Daoy (cell line): ENCODE measurements around the gene CCDC9. TPM values are rescaled to one million over a fixed set of nuclear protein-coding genes. Genes with fewer than 3 reads are reported as not detected.

Experiments
- DNase-seq: peaks from one replicate; pipeline ENCODE4 v3.0.0-alpha.2; 2015; ENCODE audit warnings: low read depth
- total RNA-seq: library from RNA; depleted of rRNA; stranded (reverse); fragments of >200 nt; shearing (Covaris generic); gene quantifications from 2 replicates; pipeline ENCODE4 v1.2.3, GENCODE V29; 2014; rRNA removed

The CCDC9 gene
- total RNA-seq, result 8.0 and 8.6 TPM in 2 replicates

- DNase-seq, result peak; percentile 97
Observed at GRCh38 chr19:47255879-47256692, at the start of gene CCDC9. Gene CCDC9 (plus strand): TSS chr19:47256525. CDS start chr19:47258401, 1,876 bp downstream.

GRCh38 chr19:47209319-47210179 is 46.8 kb upstream of the CCDC9 start:
- DNase-seq, result no peak

- DNase-seq, result no peak
Observed at GRCh38 chr19:47210180-47210490, 46.2 kb upstream of the CCDC9 start.

- DNase-seq, result peak; percentile 69
Observed at GRCh38 chr19:47210689-47211316, 45.5 kb upstream of the CCDC9 start.

- no peak for DNase-seq
Observed at GRCh38 chr19:47215581-47215980, 40.7 kb upstream of the CCDC9 start.

- no peak for DNase-seq
Observed at GRCh38 chr19:47221080-47221841, 35.1 kb upstream of the CCDC9 start.

- no peak for DNase-seq
Observed at GRCh38 chr19:47221890-47222289, 34.4 kb upstream of the CCDC9 start.

GRCh38 chr19:47225746-47226425 is 30.4 kb upstream of the CCDC9 start:
- peak; percentile 91 for DNase-seq

- DNase-seq, result peak; percentile 78
Observed at GRCh38 chr19:47226426-47227351, 29.6 kb upstream of the CCDC9 start.

GRCh38 chr19:47227352-47228167 is 28.8 kb upstream of the CCDC9 start:
- DNase-seq, result peak; percentile 94

- peak; percentile 70 for DNase-seq
Observed at GRCh38 chr19:47228168-47228936, 28.0 kb upstream of the CCDC9 start.

- DNase-seq, result peak; percentile 49
Observed at GRCh38 chr19:47228937-47229675, 27.2 kb upstream of the CCDC9 start.

- DNase-seq, result peak; percentile 39
Observed at GRCh38 chr19:47229676-47230053, 26.7 kb upstream of the CCDC9 start.

- peak; percentile 50 for DNase-seq
Observed at GRCh38 chr19:47230054-47230920, 26.0 kb upstream of the CCDC9 start.

GRCh38 chr19:47230921-47231214 is 25.5 kb upstream of the CCDC9 start, which contains the start of gene BBC3:
Gene BBC3 (minus strand): TSS chr19:47231199. CDS start chr19:47228431, 2,768 bp downstream.
- DNase-seq, result no peak

GRCh38 chr19:47231215-47232054 is 24.9 kb upstream of the CCDC9 start:
- DNase-seq, result peak; percentile 83
